Peyer's patch (tissue), 4 donors: ENCODE results near the gene CPO. TPM values are rescaled to one million over a fixed set of nuclear protein-coding genes. Genes with fewer than 3 reads are reported as not detected.

Source experiments
- DNase-seq, 3 donors: peaks; one replicate each; pipeline ENCODE4 v3.0.0-alpha.2; 2017 to 2019
- H3K27ac ChIP-seq, 4 donors: fragments of 200-600 bp; sonication (generic); one replicate each; pipeline ENCODE4 v1.5.1; 2016 to 2019
- H3K27me3 ChIP-seq, 2 donors: fragments of 200-600 bp; sonication (generic); one replicate each; pipeline ENCODE4 v1.5.1; 2019
- H3K36me3 ChIP-seq, 3 donors: fragments of 200-600 bp; sonication (generic); one replicate each; pipeline ENCODE4 v1.5.1; 2016 to 2019
- H3K4me1 ChIP-seq, 4 donors: fragments of 200-600 bp; sonication (generic); one replicate each; pipeline ENCODE4 v1.5.1; 2016 to 2019
- H3K4me3 ChIP-seq, 4 donors: fragments of 200-600 bp; sonication (generic); 1 replicate in 3 of 4; 2 replicates in 1 of 4; pipeline ENCODE4 v1.5.1; 2016 to 2019; ENCODE audit warnings: mild to moderate bottlenecking in 1 of 4
- H3K9me3 ChIP-seq, 4 donors: fragments of 200-600 bp; sonication (generic); one replicate each; pipeline ENCODE4 v1.5.1; 2016 to 2019; ENCODE audit warnings: mild to moderate bottlenecking in 1 of 4
- CTCF ChIP-seq, 6 experiments: fragments of 450-650 bp in 4 of 6; fragments of 200-600 bp in 2 of 6; sonication (generic) in 1 of 6; IDR thresholded peaks; one replicate each; pipeline ENCODE4 v1.5.1; 2017 to 2019; ENCODE audit warnings: antibody characterized with exemption in 6 of 6, mild to moderate bottlenecking in 3 of 6, moderate library complexity in 1 of 6
- POLR2A ChIP-seq, 2 donors: fragments of 450-650 bp; IDR thresholded peaks; one replicate each; pipeline ENCODE4 v1.5.1; 2017; ENCODE audit warnings: antibody characterized with exemption in 2 of 2, mild to moderate bottlenecking in 2 of 2, moderate library complexity in 2 of 2
- total RNA-seq, 4 donors: library from RNA; depleted of rRNA; stranded (reverse); fragments of >200 nt; gene quantifications; one replicate each; pipeline ENCODE4 v1.1.0, GENCODE V29; 2016

Gene CPO
- total RNA-seq = 100 to 1,000 TPM in 3 of 4 donors, not detected in 1; 208 to 585 (median 234) TPM

- H3K4me1 ChIP-seq = peaks cover 0 to 15% (median 0%) of the 10 kb centered on the region in 4 donors
- peak in 1 of 3 donors; percentile 60 for DNase-seq
- no peaks in the 10 kb centered on the region for H3K27me3 ChIP-seq
- H3K4me3 ChIP-seq = peak within 1 kb of the TSS in 2 of 4 donors; percentile 28 to 39
- TF ChIP-seq CTCF (IDR thresholded peaks at IDR 0.05) (no peak), POLR2A (IDR thresholded peaks at IDR 0.05) (peak; percentile 43 to 72)
- H3K9me3 ChIP-seq = no peaks in the 10 kb centered on the region
- H3K36me3 ChIP-seq = no peaks in the 10 kb centered on the region
- H3K27ac ChIP-seq = peak within 1 kb of the TSS in 3 of 4 donors; percentile 1 to 61 (median 59)
Measured at GRCh38 chr2:206939340-206939739, at the start of gene CPO. TSS of gene CPO (plus strand) at chr2:206939518. CDS start at chr2:206939600, 82 bp downstream.

- TF ChIP-seq POLR2A (IDR thresholded peaks at IDR 0.05) (no peak), CTCF (IDR thresholded peaks at IDR 0.05) (no peak)
- no peak for DNase-seq
- H3K9me3 ChIP-seq = no peaks in the 10 kb centered on the region
- H3K36me3 ChIP-seq = no peaks in the 10 kb centered on the region
- no peak overlapping the region for H3K27ac ChIP-seq
- H3K4me1 ChIP-seq = no peaks in the 10 kb centered on the region
- no peaks in the 10 kb centered on the region for H3K27me3 ChIP-seq
- H3K4me3 ChIP-seq = no peak overlapping the region
Measured at GRCh38 chr2:206890179-206890578, 49.1 kb upstream of the CPO start.

GRCh38 chr2:206890926-206891325 lies 48.4 kb upstream of the CPO start:
- TF ChIP-seq POLR2A (IDR thresholded peaks at IDR 0.05) = no peak
- no peak for TF ChIP-seq CTCF (IDR thresholded peaks at IDR 0.05)
- H3K27ac ChIP-seq = no peak overlapping the region
- H3K9me3 ChIP-seq = no peaks in the 10 kb centered on the region
- DNase-seq = no peak
- no peak overlapping the region for H3K4me3 ChIP-seq
- no peaks in the 10 kb centered on the region for H3K27me3 ChIP-seq
- H3K4me1 ChIP-seq = no peaks in the 10 kb centered on the region
- no peaks in the 10 kb centered on the region for H3K36me3 ChIP-seq

GRCh38 chr2:206915121-206915520 lies 24.2 kb upstream of the CPO start:
- TF ChIP-seq POLR2A (IDR thresholded peaks at IDR 0.05) (no peak), CTCF (IDR thresholded peaks at IDR 0.05) (no peak)
- peak in 1 of 3 donors; percentile 71 for DNase-seq

GRCh38 chr2:206918263-206918662 lies 21.1 kb upstream of the CPO start:
- H3K36me3 ChIP-seq = no peaks in the 10 kb centered on the region
- no peaks in the 10 kb centered on the region for H3K9me3 ChIP-seq
- no peaks in the 10 kb centered on the region for H3K4me1 ChIP-seq
- DNase-seq = no peak
- no peak overlapping the region for H3K27ac ChIP-seq
- TF ChIP-seq POLR2A (IDR thresholded peaks at IDR 0.05) (no peak), CTCF (IDR thresholded peaks at IDR 0.05) (no peak)
- H3K4me3 ChIP-seq = no peak overlapping the region
- no peaks in the 10 kb centered on the region for H3K27me3 ChIP-seq

More at GRCh38 chr2:206915121-206915520, 24.2 kb upstream of the CPO start:
- H3K27ac ChIP-seq = peak overlapping the region in 1 of 4 donors; percentile 30
- no peaks in the 10 kb centered on the region for H3K4me1 ChIP-seq
- H3K36me3 ChIP-seq = no peaks in the 10 kb centered on the region
- H3K27me3 ChIP-seq = no peaks in the 10 kb centered on the region
- no peaks in the 10 kb centered on the region for H3K9me3 ChIP-seq
- no peak overlapping the region for H3K4me3 ChIP-seq

GRCh38 chr2:206920310-206920709 lies 19.0 kb upstream of the CPO start:
- H3K4me3 ChIP-seq = no peak overlapping the region
- no peaks in the 10 kb centered on the region for H3K4me1 ChIP-seq
- H3K36me3 ChIP-seq = no peaks in the 10 kb centered on the region
- TF ChIP-seq POLR2A (IDR thresholded peaks at IDR 0.05) (no peak), CTCF (IDR thresholded peaks at IDR 0.05) (no peak)
- no peak overlapping the region for H3K27ac ChIP-seq
- DNase-seq = no peak
- H3K9me3 ChIP-seq = no peaks in the 10 kb centered on the region
- H3K27me3 ChIP-seq = no peaks in the 10 kb centered on the region
